Rectal smooth muscle tissue (tissue), 1 donor: ENCODE measurements around the gene ZNF154.

Source experiments
- H3K27ac ChIP-seq: one replicate; pipeline ENCODE4 v1.7.0; 2013; ENCODE audit warnings: low read depth, low read length, inconsistent platforms
- H3K27me3 ChIP-seq: one replicate; pipeline ENCODE4 v1.7.0; 2013; ENCODE audit warnings: low read length; ENCODE audit not compliant: control insufficient read depth, insufficient read depth
- H3K36me3 ChIP-seq: one replicate; pipeline ENCODE4 v1.7.0; 2013; ENCODE audit warnings: low read length; ENCODE audit not compliant: control insufficient read depth, insufficient read depth
- H3K4me1 ChIP-seq: one replicate; pipeline ENCODE4 v1.7.0; 2013; ENCODE audit warnings: low read length; ENCODE audit not compliant: control insufficient read depth, insufficient read depth
- H3K4me3 ChIP-seq: one replicate; pipeline ENCODE4 v1.7.0; 2013; ENCODE audit warnings: low read length
- H3K9ac ChIP-seq: one replicate; pipeline ENCODE4 v1.7.0; 2013; ENCODE audit warnings: low read length

Gene ZNF154

GRCh38 chr19:57712222-57712621, 3.2 kb upstream of the ZNF154 start:
- Histone ChIP-seq H3K9ac (no peak overlapping the region), H3K27me3 (no peaks in the 10 kb centered on the region), H3K27ac (no peak overlapping the region), H3K4me1 (no peaks in the 10 kb centered on the region), H3K4me3 (no peak overlapping the region), H3K36me3 (peaks cover 5% of the 10 kb centered on the region)

- H3K4me3 ChIP-seq = peak overlapping the region; percentile 75
- H3K27me3 ChIP-seq = no peaks in the 10 kb centered on the region
- H3K4me1 ChIP-seq = no peaks in the 10 kb centered on the region
- no peak overlapping the region for H3K9ac ChIP-seq
- peak overlapping the region; percentile 86 for H3K27ac ChIP-seq
- peaks cover 5% of the 10 kb centered on the region for H3K36me3 ChIP-seq
These were observed 612 bp upstream of the ZNF154 start for GRCh38 chr19:57709616-57710015.

- Histone ChIP-seq H3K27ac (no peak overlapping the region), H3K27me3 (no peaks in the 10 kb centered on the region), H3K36me3 (peaks cover 15% of the 10 kb centered on the region), H3K4me3 (peak overlapping the region; percentile 8), H3K9ac (no peak overlapping the region), H3K4me1 (no peaks in the 10 kb centered on the region)
These were observed 2.7 kb downstream of the ZNF154 start for GRCh38 chr19:57706346-57706745.

GRCh38 chr19:57701625-57702024, 7.4 kb downstream of the ZNF154 start:
- no peaks in the 10 kb centered on the region for H3K4me1 ChIP-seq
- H3K27ac ChIP-seq = no peak overlapping the region
- no peak overlapping the region for H3K9ac ChIP-seq
- H3K4me3 ChIP-seq = no peak overlapping the region
- no peaks in the 10 kb centered on the region for H3K27me3 ChIP-seq
- peaks cover 24% of the 10 kb centered on the region for H3K36me3 ChIP-seq

- H3K4me3 ChIP-seq = no peak overlapping the region
- peaks cover 27% of the 10 kb centered on the region for H3K36me3 ChIP-seq
- no peak overlapping the region for H3K9ac ChIP-seq
- H3K27me3 ChIP-seq = no peaks in the 10 kb centered on the region
- no peaks in the 10 kb centered on the region for H3K4me1 ChIP-seq
- H3K27ac ChIP-seq = no peak overlapping the region
These were observed 19.3 kb downstream of the ZNF154 start for GRCh38 chr19:57689750-57690149.

- peaks cover under 1% of the 10 kb centered on the region for H3K4me1 ChIP-seq
- no peak overlapping the region for H3K4me3 ChIP-seq
- no peaks in the 10 kb centered on the region for H3K27me3 ChIP-seq
- peaks cover 37% of the 10 kb centered on the region for H3K36me3 ChIP-seq
- H3K9ac ChIP-seq = no peak overlapping the region
- no peak overlapping the region for H3K27ac ChIP-seq
These were observed 20.8 kb downstream of the ZNF154 start for GRCh38 chr19:57688011-57688763.

GRCh38 chr19:57687363-57688010, 21.5 kb downstream of the ZNF154 start:
- Histone ChIP-seq H3K4me3 (no peak overlapping the region), H3K27me3 (no peaks in the 10 kb centered on the region), H3K4me1 (peaks cover 7% of the 10 kb centered on the region), H3K27ac (no peak overlapping the region), H3K36me3 (peaks cover 37% of the 10 kb centered on the region), H3K9ac (no peak overlapping the region)

GRCh38 chr19:57686727-57687126, 22.3 kb downstream of the ZNF154 start:
- Histone ChIP-seq H3K27me3 (no peaks in the 10 kb centered on the region), H3K27ac (no peak overlapping the region), H3K4me3 (no peak overlapping the region), H3K9ac (no peak overlapping the region), H3K4me1 (peaks cover 10% of the 10 kb centered on the region), H3K36me3 (peaks cover 37% of the 10 kb centered on the region)

GRCh38 chr19:57682226-57682766, 26.7 kb downstream of the ZNF154 start:
- Histone ChIP-seq H3K27ac (no peak overlapping the region), H3K4me3 (peak overlapping the region; percentile 99), H3K36me3 (peaks cover 33% of the 10 kb centered on the region), H3K4me1 (peaks cover 10% of the 10 kb centered on the region), H3K9ac (peak overlapping the region; percentile 53), H3K27me3 (no peaks in the 10 kb centered on the region)

GRCh38 chr19:57675881-57676280, 33.1 kb downstream of the ZNF154 start:
- Histone ChIP-seq H3K27ac (no peak overlapping the region), H3K27me3 (no peaks in the 10 kb centered on the region), H3K4me1 (no peaks in the 10 kb centered on the region), H3K9ac (no peak overlapping the region), H3K4me3 (no peak overlapping the region), H3K36me3 (no peaks in the 10 kb centered on the region)

- Histone ChIP-seq H3K9ac (no peak overlapping the region), H3K4me1 (no peaks in the 10 kb centered on the region), H3K36me3 (no peaks in the 10 kb centered on the region), H3K27me3 (no peaks in the 10 kb centered on the region), H3K27ac (no peak overlapping the region), H3K4me3 (no peak overlapping the region)
These were observed 36.5 kb downstream of the ZNF154 start for GRCh38 chr19:57672466-57672865.

GRCh38 chr19:57671124-57671895, 37.7 kb downstream of the ZNF154 start:
- no peak overlapping the region for H3K9ac ChIP-seq
- no peaks in the 10 kb centered on the region for H3K27me3 ChIP-seq
- no peak overlapping the region for H3K4me3 ChIP-seq
- H3K4me1 ChIP-seq = no peaks in the 10 kb centered on the region
- no peaks in the 10 kb centered on the region for H3K36me3 ChIP-seq
- no peak overlapping the region for H3K27ac ChIP-seq
